HG03460 (cell line): ENCODE results near the gene MYCL.
A peak's percentile ranks its signal among the peaks of the same experiment; 100 is the strongest.

Experiments used
- ATAC-seq: cut with Tn5 transposase; IDR thresholded peaks from one replicate; pipeline ENCODE4 v1.9.1; 2021; ENCODE audit not compliant: unreplicated experiment

Gene MYCL

DNA sequence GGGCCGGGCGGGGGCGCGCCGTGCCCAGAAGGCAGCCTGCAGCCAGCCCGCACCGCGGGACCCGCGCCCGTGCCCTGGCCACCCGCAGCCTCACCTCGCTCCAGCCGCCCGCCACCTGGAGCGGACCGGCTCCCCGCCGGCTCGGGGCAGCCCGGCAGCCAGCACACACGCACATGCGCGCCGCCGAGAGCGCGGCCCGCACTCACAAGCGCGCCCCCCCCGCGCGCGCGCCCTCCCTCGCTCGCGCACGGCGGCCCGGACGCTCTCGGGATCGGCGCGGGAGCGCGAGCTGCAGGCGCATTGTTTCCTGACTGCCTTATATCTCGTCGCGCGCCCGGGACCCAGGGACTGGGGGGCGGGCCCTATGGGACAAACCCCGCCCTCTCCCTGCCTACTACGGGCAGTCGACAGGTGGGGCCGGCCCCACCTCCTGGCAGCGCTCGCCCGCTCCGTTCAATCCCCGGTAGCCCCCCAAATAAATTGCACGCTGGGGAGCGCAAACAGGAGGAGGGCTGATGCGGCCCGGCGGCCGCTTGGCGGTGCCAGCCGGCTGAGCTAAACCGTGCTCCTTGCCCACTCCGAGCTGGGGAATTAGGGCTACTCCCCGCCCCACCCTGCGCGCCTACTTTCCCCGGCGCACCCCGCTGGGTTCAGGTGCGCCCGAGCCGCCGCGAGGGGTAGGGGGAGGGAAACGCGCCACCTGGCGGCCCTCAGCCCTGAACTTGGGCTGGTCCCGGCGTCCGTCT, at the start of gene MYCL:
TSS of gene MYCL (minus strand) at position 204 of the 746 bp plus-strand sequence. CDS start 483 bp downstream, outside the sequence.
- ATAC-seq, result peak; percentile 74

GRCh38 chr1:39949891-39950290, 48.2 kb upstream of the MYCL start:
- no peak for ATAC-seq

DNA sequence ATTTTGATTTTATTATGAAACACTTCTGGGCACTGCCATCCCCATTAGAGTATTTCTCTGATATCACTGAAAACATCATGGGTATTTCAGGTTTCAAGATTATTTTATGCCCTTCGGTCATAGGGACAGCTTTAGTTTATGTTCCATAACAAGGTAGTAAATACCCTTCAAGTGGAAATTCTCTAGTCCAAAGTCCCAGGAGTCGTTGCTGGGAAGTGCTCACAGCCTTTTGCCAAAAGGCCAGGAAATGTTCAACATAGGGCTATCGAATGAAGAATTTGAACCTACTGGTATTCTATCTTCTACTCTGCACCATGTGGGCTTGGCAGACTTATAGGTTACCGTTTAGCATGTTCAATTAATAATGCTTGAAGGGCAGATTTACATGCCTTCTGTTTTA, 45.5 kb upstream of the MYCL start:
- ATAC-seq, result no peak

DNA sequence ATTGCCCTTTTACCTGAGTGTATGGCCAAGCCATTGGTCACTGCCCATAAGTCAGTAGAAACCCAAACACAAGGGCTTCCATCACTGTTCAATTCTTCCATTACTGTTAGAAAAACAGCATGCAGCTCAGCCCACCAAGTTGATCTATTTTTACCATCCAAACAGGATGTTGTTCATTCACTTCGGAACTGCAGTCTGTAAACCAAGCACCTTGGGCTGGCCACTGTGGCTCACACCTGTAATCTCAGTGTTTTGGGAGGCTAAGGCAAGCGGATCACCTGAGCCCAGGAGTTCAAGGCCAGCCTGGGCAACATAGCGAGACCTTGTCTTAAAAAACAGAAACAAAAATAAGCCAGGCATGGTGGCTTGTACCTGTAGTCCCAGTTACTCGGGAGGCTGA, 44.5 kb upstream of the MYCL start:
- ATAC-seq, result no peak

DNA sequence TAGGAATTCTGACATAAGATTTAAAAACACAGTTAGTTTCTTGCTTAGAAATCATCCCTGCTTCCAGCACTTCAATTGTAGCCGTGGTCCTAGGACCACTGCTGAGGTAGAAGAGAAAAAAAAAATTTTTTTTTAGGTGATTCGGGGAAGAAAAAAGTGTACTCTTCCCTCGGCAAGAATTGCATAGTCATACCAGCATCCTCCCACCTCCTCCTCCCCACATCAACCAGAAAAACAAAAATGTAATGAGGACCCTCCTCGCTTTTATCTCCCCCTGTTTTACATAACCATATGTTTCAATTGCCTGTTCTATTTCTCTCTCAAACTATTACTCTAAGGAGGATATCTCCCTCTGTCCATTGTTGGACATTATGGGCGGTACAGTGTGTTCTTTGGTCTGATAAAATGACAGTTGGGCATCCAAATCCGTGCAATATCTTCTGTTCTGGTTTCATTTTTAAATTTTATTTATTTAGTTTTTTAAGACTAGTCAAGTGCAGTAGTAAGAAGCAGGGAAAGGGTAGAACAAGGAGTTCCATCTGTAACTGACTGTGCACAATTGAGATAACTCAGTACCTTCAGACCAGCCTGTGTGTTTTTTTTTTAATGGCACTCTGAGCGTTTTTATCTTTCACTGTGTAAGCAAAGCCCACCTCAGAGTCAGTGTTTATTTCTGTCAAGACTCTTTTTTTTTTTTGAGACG, 42.8 kb upstream of the MYCL start:
- ATAC-seq, result no peak

DNA sequence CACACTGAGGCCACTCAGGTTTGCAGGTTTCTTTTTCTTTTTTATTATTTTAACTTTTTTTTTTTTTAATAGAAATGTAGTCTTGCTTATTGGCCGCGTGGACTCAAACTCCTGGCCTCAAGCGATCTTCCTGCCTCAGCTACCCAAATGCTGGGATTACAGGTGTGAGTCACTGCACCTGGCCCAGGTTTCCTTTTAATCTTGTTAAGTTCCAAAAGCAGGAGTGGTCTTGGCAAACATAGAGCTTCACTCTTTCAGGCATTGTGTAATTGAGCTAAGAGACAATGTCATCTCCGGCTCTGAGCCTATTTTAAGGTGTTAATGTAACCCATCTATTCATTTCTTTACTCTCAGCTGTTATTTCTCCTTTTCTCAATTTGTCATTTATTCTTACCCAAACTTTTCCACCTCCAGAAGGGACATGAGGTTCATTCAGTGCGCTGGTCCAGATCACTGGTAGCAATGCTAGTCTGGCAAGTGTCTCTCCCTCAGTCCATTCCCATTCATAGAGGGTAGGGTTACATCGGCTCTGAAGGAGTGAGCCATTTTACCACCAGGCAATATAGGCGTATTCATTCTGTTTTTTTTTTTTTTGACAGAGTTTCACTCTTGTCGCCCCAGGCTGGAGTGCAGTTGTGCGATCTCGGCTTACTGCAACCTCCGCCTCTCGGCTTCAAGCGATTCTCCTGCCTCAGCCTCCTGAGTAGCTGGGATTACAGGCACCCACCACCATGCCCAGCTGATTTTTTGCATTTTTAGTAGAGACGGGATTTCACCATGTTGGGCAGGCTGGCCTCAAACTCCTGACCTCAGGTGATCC, 42.0 kb upstream of the MYCL start:
- no peak for ATAC-seq

DNA sequence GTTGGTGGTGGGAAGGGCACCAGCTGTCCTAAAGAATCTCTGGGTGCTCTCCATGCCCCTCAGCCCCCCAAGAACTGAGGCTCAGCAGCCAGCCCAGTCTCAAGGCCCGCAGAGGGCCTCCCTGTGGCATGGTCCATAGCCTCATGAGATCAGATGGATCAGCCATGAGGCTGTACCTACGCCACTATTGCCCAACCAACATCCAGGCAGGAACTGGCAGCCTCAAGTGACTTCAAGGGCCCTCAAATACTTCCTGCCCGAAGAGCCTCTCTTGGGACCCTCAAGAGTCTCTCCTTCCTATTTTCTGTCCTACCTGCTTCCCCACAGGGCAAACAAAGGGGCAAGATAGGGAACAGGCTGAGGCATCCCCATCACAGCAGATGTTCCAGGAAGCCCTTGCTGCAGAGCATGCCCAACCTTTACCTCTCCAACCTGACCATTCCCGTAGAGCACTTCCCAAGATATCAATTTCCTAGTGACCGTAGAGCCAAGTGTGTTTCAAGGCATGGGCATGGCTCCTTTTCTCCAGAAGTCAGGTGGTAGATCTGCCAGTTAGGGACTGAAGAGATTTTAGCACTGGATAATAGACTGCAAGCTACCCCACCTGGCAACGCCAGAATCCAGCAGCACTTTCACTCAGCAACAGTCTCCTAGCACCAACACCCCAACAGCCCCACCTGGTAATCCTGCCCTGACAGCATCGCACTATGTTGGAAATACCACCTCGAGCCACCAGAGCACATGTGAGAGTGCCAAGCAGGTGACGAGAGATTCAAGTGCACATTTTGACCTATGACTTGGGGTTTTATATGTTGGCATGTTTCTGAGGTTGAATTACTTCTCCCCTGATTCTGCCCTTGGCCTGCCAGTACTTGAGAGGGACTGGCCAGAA, 39.5 kb upstream of the MYCL start:
- no peak for ATAC-seq

DNA sequence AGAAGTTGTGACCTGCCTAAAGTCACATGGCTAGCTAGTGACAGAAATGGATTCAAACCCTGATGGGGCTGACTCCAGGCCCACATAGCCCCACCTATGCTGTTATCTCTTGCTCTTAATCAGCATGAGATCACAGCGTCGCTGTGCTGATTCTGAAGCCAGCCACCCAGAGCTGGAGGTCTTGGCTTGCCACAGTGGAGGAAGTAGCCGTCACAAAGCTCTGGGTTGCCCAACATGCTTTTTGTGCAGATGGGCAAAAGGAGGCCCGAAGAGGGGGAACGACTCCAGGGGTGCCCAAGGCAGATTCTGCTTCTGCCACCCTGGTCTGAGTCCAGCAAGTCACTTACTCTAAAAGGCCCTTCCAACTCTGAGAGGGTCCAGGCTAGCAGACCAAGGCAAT, 38.5 kb upstream of the MYCL start:
- no peak for ATAC-seq

GRCh38 chr1:39938856-39939255, 37.1 kb upstream of the MYCL start:
- ATAC-seq, result no peak

- no peak for ATAC-seq
Measured at GRCh38 chr1:39936724-39937491, 35.2 kb upstream of the MYCL start.

GRCh38 chr1:39933956-39934941, 32.5 kb upstream of the MYCL start:
- no peak for ATAC-seq

DNA sequence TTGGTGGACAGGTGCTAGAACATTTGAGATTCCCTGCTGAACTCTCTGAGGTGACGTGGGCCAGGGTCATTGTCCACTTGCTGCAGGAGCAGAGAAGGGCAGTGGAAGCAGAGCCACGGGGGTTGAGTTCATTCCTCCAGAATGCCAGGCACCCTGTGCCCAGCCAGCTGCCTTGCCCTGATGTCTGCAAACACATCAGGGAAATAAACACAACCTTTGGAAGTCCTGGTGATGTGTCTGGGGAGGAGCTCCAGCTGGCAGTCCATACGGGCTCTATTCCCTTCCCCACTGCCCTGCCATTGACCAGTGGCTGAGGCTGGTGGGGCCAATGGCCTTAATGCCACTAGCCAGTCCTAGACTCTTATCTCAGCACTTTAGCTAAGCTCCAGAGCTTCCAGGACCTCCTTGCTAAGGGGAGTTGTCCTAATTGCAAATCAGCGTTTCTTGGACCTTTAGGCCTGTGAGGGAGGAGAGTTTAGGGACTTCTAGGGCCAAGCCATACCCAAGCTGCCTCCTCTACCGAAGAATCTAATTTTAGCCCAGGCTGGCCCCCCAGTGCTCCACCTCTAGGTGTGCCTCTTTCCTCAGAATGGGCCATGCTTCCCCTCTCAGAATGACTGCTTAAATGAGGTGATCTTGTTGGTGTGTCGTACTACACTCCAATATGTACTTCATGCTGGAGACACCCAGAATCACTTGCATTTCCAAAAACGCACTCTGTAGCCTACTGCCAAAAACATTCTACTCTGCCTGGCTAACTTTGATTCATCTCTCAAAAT, 27.3 kb upstream of the MYCL start:
- no peak for ATAC-seq

- ATAC-seq, result no peak
Measured at GRCh38 chr1:39927538-39927937, 25.8 kb upstream of the MYCL start.

DNA sequence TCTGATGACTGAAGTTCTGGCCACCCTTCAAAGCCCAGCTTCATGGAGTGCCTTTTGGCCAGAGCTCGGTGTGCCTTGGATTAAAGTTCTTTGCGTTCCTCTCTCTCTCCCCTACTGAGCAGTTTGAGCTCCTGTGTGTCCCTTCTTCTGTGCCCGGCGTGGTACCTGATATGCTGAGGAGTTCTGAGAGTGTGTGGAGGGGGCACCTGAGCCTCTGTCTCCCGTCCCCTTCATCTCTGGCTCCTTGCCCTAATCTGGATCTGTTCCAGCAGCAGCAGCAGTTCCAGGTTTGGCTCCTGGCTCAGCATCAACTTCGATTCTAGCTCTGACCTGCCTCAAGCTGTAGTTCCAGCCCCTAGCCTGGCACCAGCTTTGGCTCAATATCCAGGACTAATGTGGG, 25.1 kb upstream of the MYCL start:
- ATAC-seq, result no peak

GRCh38 chr1:39926343-39926793, 24.7 kb upstream of the MYCL start:
- ATAC-seq, result no peak

GRCh38 chr1:39925721-39926342, 24.1 kb upstream of the MYCL start:
- ATAC-seq, result no peak

GRCh38 chr1:39922251-39922688, 20.6 kb upstream of the MYCL start:
- no peak for ATAC-seq
